Upper lobe of left lung (tissue), 6 donors: ENCODE data around the gene PRKD3. TPM values are rescaled to one million over a fixed set of nuclear protein-coding genes. Genes with fewer than 3 reads are reported as not detected.

ENCODE experiments used
- ATAC-seq, 2 donors: fragments of 200-7000 bp; cut with Tn5 transposase; one replicate each; pipeline ENCODE4 v1.9.1; 2022; ENCODE audit warnings: mild to moderate bottlenecking in 2 of 2, moderate library complexity in 2 of 2; ENCODE audit not compliant: low FRiP score in 2 of 2
- DNase-seq, 2 donors: peaks; one replicate each; pipeline ENCODE4 v3.0.0-alpha.2; 2019 to 2020
- H3K27ac ChIP-seq, 4 donors: fragments of 200-600 bp; sonication (generic); one replicate each; pipeline ENCODE4 v1.5.1; 2016 to 2019
- H3K27me3 ChIP-seq, 4 donors: fragments of 200-600 bp; sonication (generic); one replicate each; pipeline ENCODE4 v1.5.1; 2017 to 2019
- H3K36me3 ChIP-seq, 4 donors: fragments of 200-600 bp; sonication (generic); one replicate each; pipeline ENCODE4 v1.5.1; 2016 to 2019
- H3K4me1 ChIP-seq, 4 donors: fragments of 200-600 bp; sonication (generic); one replicate each; pipeline ENCODE4 v1.5.1; 2018 to 2019
- H3K4me3 ChIP-seq, 4 donors: fragments of 200-600 bp; sonication (generic); one replicate each; pipeline ENCODE4 v1.5.1; 2017 to 2019; ENCODE audit warnings: mild to moderate bottlenecking in 2 of 4, moderate library complexity in 1 of 4
- H3K9me3 ChIP-seq, 4 donors: fragments of 200-600 bp; sonication (generic); one replicate each; pipeline ENCODE4 v1.5.1; 2018 to 2019
- CTCF ChIP-seq, 6 experiments: fragments of 450-650 bp in 4 of 6; fragments of 200-600 bp in 2 of 6; sonication (generic) in 2 of 6; IDR thresholded peaks; one replicate each; pipeline ENCODE4 v1.5.1; 2016 to 2019; ENCODE audit warnings: antibody characterized with exemption in 6 of 6
- EP300 ChIP-seq, 4 donors: sonication (generic); formaldehyde crosslinking; IDR thresholded peaks; one replicate each; pipeline ENCODE4 v1.5.1; 2017; ENCODE audit warnings: antibody characterized with exemption in 4 of 4, control low read depth in 2 of 4
- POLR2A ChIP-seq, 4 donors: fragments of 450-650 bp; IDR thresholded peaks; one replicate each; pipeline ENCODE4 v1.5.1; 2016 to 2017; ENCODE audit warnings: antibody characterized with exemption in 4 of 4, mild to moderate bottlenecking in 2 of 4
- POLR2AphosphoS5 ChIP-seq, 2 donors: sonication (generic); formaldehyde crosslinking; IDR thresholded peaks; one replicate each; pipeline ENCODE4 v1.5.1; 2017; ENCODE audit warnings: antibody characterized with exemption in 2 of 2
- WGBS, 2 donors: methylation state at CpG; one replicate each; pipeline ENCODE4 v1.1.5; 2017 to 2018; 5-methylcytosine and 5-hydroxymethylcytosine counted together
- total RNA-seq, 6 donors: library from RNA; depleted of rRNA in 4 of 6; stranded (reverse); fragments of >200 nt in 4 of 6; gene quantifications; one replicate each; pipeline versions ENCODE4 v1.1.0 to v1.2.1, GENCODE V29; 2016 to 2021
- donor health status: DM: no; HTN: no; CAD: no; lungs with moderate emphysema.
- donor health status: DM: no; HTN: yes; CAD: no; lungs with severe emphysema.

PRKD3 gene
- total RNA-seq, 6 donors from 2014 or later: 25.5 to 57.6 (median 39.5) TPM

GRCh38 chr2:37354531-37354930, 29.9 kb upstream of the PRKD3 start:
- WGBS, 2 donors: 78 to 89% methylated on average over 3 of the region's 3 CpGs
- no peak for ATAC-seq
- H3K9me3 ChIP-seq: no peaks in the 10 kb centered on the region

GRCh38 chr2:37350034-37350433, 25.4 kb upstream of the PRKD3 start:
- H3K4me1 ChIP-seq: peaks cover 0 to 10% (median 6%) of the 10 kb centered on the region in 4 donors
- H3K27me3 ChIP-seq: no peaks in the 10 kb centered on the region
- no peak for TF ChIP-seq EP300 (IDR thresholded peaks at IDR 0.05)
- TF ChIP-seq CTCF (IDR thresholded peaks at IDR 0.05): no peak
- TF ChIP-seq POLR2A (IDR thresholded peaks at IDR 0.05): no peak
- TF ChIP-seq POLR2AphosphoS5 (IDR thresholded peaks at IDR 0.05): no peak
- 46 to 59% methylated on average over 3 of the region's 3 CpGs for WGBS, 2 donors
- H3K9me3 ChIP-seq: no peaks in the 10 kb centered on the region
- H3K27ac ChIP-seq: no peak overlapping the region
- ATAC-seq (no peak), DNase-seq (no peak)
- no peak overlapping the region for H3K4me3 ChIP-seq
- H3K36me3 ChIP-seq: no peaks in the 10 kb centered on the region

More at GRCh38 chr2:37354531-37354930, 29.9 kb upstream of the PRKD3 start:
- no peak for DNase-seq
- Histone ChIP-seq H3K4me1 (peaks cover 0 to 6% (median 3%) of the 10 kb centered on the region in 4 donors), H3K27ac (no peak overlapping the region), H3K4me3 (no peak overlapping the region), H3K36me3 (no peaks in the 10 kb centered on the region), H3K27me3 (no peaks in the 10 kb centered on the region)
- TF ChIP-seq POLR2A (IDR thresholded peaks at IDR 0.05): no peak

GRCh38 chr2:37349231-37349860, 24.7 kb upstream of the PRKD3 start:
- no peaks in the 10 kb centered on the region for H3K27me3 ChIP-seq
- H3K27ac ChIP-seq: no peak overlapping the region
- TF ChIP-seq EP300 (IDR thresholded peaks at IDR 0.05) (no peak), POLR2A (IDR thresholded peaks at IDR 0.05) (no peak), POLR2AphosphoS5 (IDR thresholded peaks at IDR 0.05) (no peak), CTCF (IDR thresholded peaks at IDR 0.05) (no peak)
- H3K9me3 ChIP-seq: no peaks in the 10 kb centered on the region
- H3K4me1 ChIP-seq: peaks cover under 1 to 17% (median 11%) of the 10 kb centered on the region in 4 donors
- DNase-seq: no peak
- no peak for ATAC-seq
- WGBS, 2 donors: 55 to 62% methylated on average over 3 of the region's 3 CpGs
- no peaks in the 10 kb centered on the region for H3K36me3 ChIP-seq
- no peak overlapping the region for H3K4me3 ChIP-seq

GRCh38 chr2:37348155-37348554, 23.5 kb upstream of the PRKD3 start:
- no peaks in the 10 kb centered on the region for H3K27me3 ChIP-seq
- 81 to 88% methylated on average over 5 of the region's 5 CpGs for WGBS, 2 donors

GRCh38 chr2:37344453-37345361, 20.1 kb upstream of the PRKD3 start, which contains the start of gene QPCT:
Gene QPCT, plus strand, starts transcription at chr2:37344630. Its CDS starts 102 bp downstream, at chr2:37344732.
- no peaks in the 10 kb centered on the region for H3K27me3 ChIP-seq
- TF ChIP-seq POLR2AphosphoS5 (IDR thresholded peaks at IDR 0.05) (no peak), POLR2A (IDR thresholded peaks at IDR 0.05) (peak in 1 of 4 donors; percentile 27)
- no peaks in the 10 kb centered on the region for H3K36me3 ChIP-seq
- H3K4me3 ChIP-seq: peak within 1 kb of the TSS; percentile 47 to 77 (median 64)
- peak within 1 kb of the TSS; percentile 58 to 84 (median 79) for H3K27ac ChIP-seq
- DNase-seq (peak; percentile 69 to 89), ATAC-seq (peak; percentile 63 to 89)
- peaks cover 9 to 18% (median 15%) of the 10 kb centered on the region in 4 donors for H3K4me1 ChIP-seq
- no peaks in the 10 kb centered on the region for H3K9me3 ChIP-seq
- WGBS, 2 donors: 1 to 2% methylated on average over 27 to 53 of the region's 73 CpGs

More at GRCh38 chr2:37348155-37348554, 23.5 kb upstream of the PRKD3 start:
- DNase-seq (no peak), ATAC-seq (no peak)
- Histone ChIP-seq H3K36me3 (no peaks in the 10 kb centered on the region), H3K4me1 (peaks cover 9 to 24% (median 18%) of the 10 kb centered on the region in 4 donors), H3K9me3 (no peaks in the 10 kb centered on the region), H3K4me3 (no peak overlapping the region), H3K27ac (no peak overlapping the region)
- TF ChIP-seq POLR2A (IDR thresholded peaks at IDR 0.05) (no peak), EP300 (IDR thresholded peaks at IDR 0.05) (no peak)
